Endothelial cell of umbilical vein (primary cell): ENCODE measurements around the gene CLEC16A. TPM values are rescaled to one million over a fixed set of nuclear protein-coding genes. Genes with fewer than 3 reads are reported as not detected.

Source experiments
- BruUV-seq: library from RNA; stranded (reverse); fragments of 400-500 nt; replicated peaks from 2 replicates; lab custom pipeline; 2021; lab: Mats Ljungman, UMichigan
- CTCF ChIA-PET: fragments of 300-600, 350-600 bp; sonication (Branson Sonifier 250); formaldehyde crosslinking; loops from one replicate; lab custom pipeline; 2021; ENCODE audit warnings: antibody characterized with exemption, inconsistent platforms; lab: Charles Lee
- POLR2A ChIA-PET: fragments of 300-600, 350-600 bp; sonication (Branson Sonifier 250); formaldehyde crosslinking; loops from one replicate; lab custom pipeline; 2021; ENCODE audit warnings: antibody characterized with exemption, inconsistent platforms; lab: Charles Lee
- DNase-seq: peaks from one replicate; pipeline ENCODE4 v3.0.0-alpha.2; 2011; ENCODE audit warnings: low read depth, low spot score
- FAIRE-seq: peaks from 2 replicates; lab custom pipeline; 2011; peaks lifted over from hg19 to GRCh38; lab: Jason Lieb, UNC
- H2AFZ ChIP-seq: 2 replicates; pipeline ENCODE4 v1.6.0; 2012; ENCODE audit warnings: low read depth, low read length, control low read depth, inconsistent platforms
- H3K27ac ChIP-seq: 2 replicates; pipeline ENCODE4 v1.5.1; 2011; ENCODE audit warnings: low read depth, mild to moderate bottlenecking, control low read depth, low read length, moderate library complexity; ENCODE audit not compliant: insufficient read depth
- H3K27me3 ChIP-seq, 2 experiments: 2 replicates each; pipeline versions ENCODE4 v1.6.0 to v1.6.1; 2011; ENCODE audit warnings: low read length in 2 of 2, mixed read lengths in 1 of 2; ENCODE audit not compliant: control insufficient read depth in 2 of 2, insufficient read depth in 2 of 2
- H3K36me3 ChIP-seq, 2 experiments: 2 replicates in 1 of 2; 3 replicates in 1 of 2; pipeline ENCODE4 v1.5.1; 2011; ENCODE audit warnings: low read length in 2 of 2, mild to moderate bottlenecking in 1 of 2, moderate library complexity in 1 of 2; ENCODE audit not compliant: control insufficient read depth in 2 of 2, insufficient read depth in 2 of 2; ENCODE audit errors: extremely low read depth in 1 of 2
- H3K4me1 ChIP-seq: 3 replicates; pipeline ENCODE4 v1.5.1; 2011; ENCODE audit warnings: mild to moderate bottlenecking, low read length; ENCODE audit not compliant: control insufficient read depth, insufficient read depth; ENCODE audit errors: extremely low read depth
- H3K4me2 ChIP-seq: 2 replicates; pipeline ENCODE4 v1.6.1; 2011; ENCODE audit warnings: low read length, control low read depth, mixed read lengths; ENCODE audit not compliant: insufficient read depth
- H3K4me3 ChIP-seq, 3 experiments: fragments of 200-600 bp in 1 of 3; sonication (generic), shearing (Covaris generic) in 1 of 3; replicated peaks in 1 of 3; 2 replicates each; pipeline ENCODE4 v1.5.1; 2011 to 2016; ENCODE audit warnings: control low read depth in 3 of 3, low read length in 3 of 3, mild to moderate bottlenecking in 2 of 3, inconsistent platforms in 1 of 3, low read depth in 1 of 3, moderate library complexity in 1 of 3; ENCODE audit not compliant: insufficient read depth in 1 of 3
- H3K79me2 ChIP-seq: 2 replicates; pipeline ENCODE4 v1.6.0; 2012; ENCODE audit warnings: low read length, inconsistent platforms; ENCODE audit not compliant: control insufficient read depth, insufficient read depth
- H3K9ac ChIP-seq: replicated peaks from 2 replicates; pipeline ENCODE3; 2011; ENCODE audit warnings: low read length, control low read depth; ENCODE audit not compliant: insufficient read depth; ENCODE audit errors: extremely low read depth
- H3K9me1 ChIP-seq: replicated peaks from 3 replicates; pipeline ENCODE4 v1.6.0; 2011; ENCODE audit warnings: mild to moderate bottlenecking, low read length; ENCODE audit not compliant: control insufficient read depth, insufficient read depth; ENCODE audit errors: extremely low read depth
- H3K9me3 ChIP-seq: replicated peaks from 2 replicates; pipeline ENCODE4 v1.5.1; 2012; ENCODE audit warnings: low read length, inconsistent platforms; ENCODE audit not compliant: control insufficient read depth, insufficient read depth
- H4K20me1 ChIP-seq: replicated peaks from 2 replicates; pipeline ENCODE3; 2011; ENCODE audit warnings: mild to moderate bottlenecking, low read length; ENCODE audit not compliant: control insufficient read depth, insufficient read depth; ENCODE audit errors: extremely low read depth
- CTCF ChIP-seq, 2 donors: IDR thresholded peaks; 1 replicate in 1 of 2; 2 replicates in 1 of 2; pipeline ENCODE4 v1.5.1; 2011; ENCODE audit warnings: low read length in 2 of 2, mild to moderate bottlenecking in 2 of 2, moderate library complexity in 2 of 2, control low read depth in 1 of 2, inconsistent platforms in 1 of 2, low read depth in 1 of 2; ENCODE audit not compliant: insufficient read depth in 1 of 2; ENCODE audit errors: extremely low read depth in 1 of 2
- EZH2 ChIP-seq: IDR thresholded peaks from 2 replicates; pipeline ENCODE4 v1.6.1; 2012; ENCODE audit warnings: borderline replicate concordance, low read depth, mild to moderate bottlenecking, moderate library complexity, low read length, inconsistent platforms; ENCODE audit not compliant: severe bottlenecking
- FOS ChIP-seq: IDR thresholded peaks from 2 replicates; pipeline ENCODE4 v1.6.1; 2011; ENCODE audit warnings: mild to moderate bottlenecking, low read length, moderate library complexity, borderline replicate concordance; ENCODE audit not compliant: insufficient read depth
- GATA2 ChIP-seq: IDR thresholded peaks from 2 replicates; pipeline ENCODE4 v1.7.0; 2011; ENCODE audit warnings: low read depth, mild to moderate bottlenecking, moderate library complexity, mixed read lengths, low read length; ENCODE audit not compliant: insufficient read length, insufficient read depth
- JUN ChIP-seq: IDR thresholded peaks from 2 replicates; pipeline ENCODE4 v1.6.1; 2011; ENCODE audit warnings: borderline replicate concordance, low read depth; ENCODE audit not compliant: insufficient read length, insufficient read depth
- MYC ChIP-seq: IDR thresholded peaks from one replicate; pipeline ENCODE4 v1.6.1; 2011; ENCODE audit warnings: mild to moderate bottlenecking, low read depth, low read length
- POLR2A ChIP-seq: IDR thresholded peaks from 2 replicates; pipeline ENCODE4 v1.6.1; 2012; ENCODE audit warnings: low read depth, mild to moderate bottlenecking, control low read depth, low read length
- POLR2AphosphoS5 ChIP-seq: IDR thresholded peaks from 2 replicates; pipeline ENCODE4 v1.6.1; 2012; ENCODE audit warnings: low read depth, mild to moderate bottlenecking, control low read depth, low read length, moderate library complexity; ENCODE audit not compliant: insufficient read depth
- dilution Hi-C: fragments of 300-500 bp; cut with MboI; formaldehyde crosslinking; loops from one replicate; pipeline ENCODE4 v1.15.0; 2019; ENCODE audit warnings: low sequenced_read_pairs; ENCODE audit not compliant: extremely low pct_ligation_motif_present
- intact Hi-C: fragments of 100-400 bp; cut with micrococcal nuclease; formaldehyde crosslinking; loops from one replicate; pipeline ENCODE4 v1.10.0; 2022
- polyA plus RNA-seq, 4 experiments: library from polyadenylated mRNA; depleted of rRNA in 3 of 4; stranded (reverse) in 3 of 4; unstranded in 1 of 4; fragments of >200 nt; gene quantifications; 2 replicates each; pipeline versions ENCODE4 v1.2.1 to v1.2.3, GENCODE V29; 2011 to 2012; ENCODE audit warnings: missing spikeins in 1 of 4
- total RNA-seq: library from RNA; stranded (reverse); gene quantifications from 2 replicates; pipeline ENCODE4 v1.2.3, GENCODE V29; 2021

The CLEC16A gene
- total and polyA plus RNA-seq, 2 donors (not counting 3 experiments of a cell fraction or from before 2014, with no cell fraction given) = 11.4 to 23.3 TPM

- no peak overlapping the region for H2AFZ ChIP-seq
- H4K20me1 ChIP-seq = no peaks in the 10 kb centered on the region
- H3K36me3 ChIP-seq = no peaks in the 10 kb centered on the region
- peaks cover 23% of the 10 kb centered on the region for H3K79me2 ChIP-seq
- H3K9me3 ChIP-seq = no peaks in the 10 kb centered on the region
- no peak overlapping the region for H3K4me2 ChIP-seq
- POLR2A ChIA-PET = no interaction called here
- CTCF ChIA-PET = interaction anchor here (1.3 to 2.4 kb wide), 3 partner anchors 14 to 307 kb away, joined by 4 to 10 read pairs (median 10); partner anchors contain the start of gene SOCS1
- FAIRE-seq = no peak
- DNase-seq = no peak
- intact Hi-C loops = loop anchor here (10.0 kb wide), 1 partner anchor 565 kb away; the partner anchor contains the start of gene ATF7IP2
- dilution Hi-C loops = no loop called here
- no peak overlapping the region for H3K4me3 ChIP-seq
- no TSS peak for BruUV-seq
- H3K9ac ChIP-seq = no peak overlapping the region
- peaks cover 15% of the 10 kb centered on the region for H3K4me1 ChIP-seq
- H3K9me1 ChIP-seq = no peaks in the 10 kb centered on the region
- H3K27me3 ChIP-seq = no peaks in the 10 kb centered on the region
- TF ChIP-seq POLR2AphosphoS5 (no peak), EZH2 (no peak), GATA2 (no peak), JUN (no peak), FOS (no peak), MYC (no peak), POLR2A (no peak), CTCF (IDR thresholded peaks at IDR 0.05; ENCODE audit: extremely low read depth in 1 of 2, insufficient read depth in 1 of 2, low read depth in 1 of 2, low read length in 2 of 2) (no peak)
- no peak overlapping the region for H3K27ac ChIP-seq
These were observed 5.1 kb downstream of the CLEC16A start for GRCh38 chr16:10949424-10949970.
